ENCODE results near the gene AKNA. TPM values are rescaled to one million over a fixed set of nuclear protein-coding genes. Genes with fewer than 3 reads are reported as not detected.

Gene AKNA
- polyA plus RNA-seq, 1 donor from 2014 or later, result 1.2 TPM

DNA sequence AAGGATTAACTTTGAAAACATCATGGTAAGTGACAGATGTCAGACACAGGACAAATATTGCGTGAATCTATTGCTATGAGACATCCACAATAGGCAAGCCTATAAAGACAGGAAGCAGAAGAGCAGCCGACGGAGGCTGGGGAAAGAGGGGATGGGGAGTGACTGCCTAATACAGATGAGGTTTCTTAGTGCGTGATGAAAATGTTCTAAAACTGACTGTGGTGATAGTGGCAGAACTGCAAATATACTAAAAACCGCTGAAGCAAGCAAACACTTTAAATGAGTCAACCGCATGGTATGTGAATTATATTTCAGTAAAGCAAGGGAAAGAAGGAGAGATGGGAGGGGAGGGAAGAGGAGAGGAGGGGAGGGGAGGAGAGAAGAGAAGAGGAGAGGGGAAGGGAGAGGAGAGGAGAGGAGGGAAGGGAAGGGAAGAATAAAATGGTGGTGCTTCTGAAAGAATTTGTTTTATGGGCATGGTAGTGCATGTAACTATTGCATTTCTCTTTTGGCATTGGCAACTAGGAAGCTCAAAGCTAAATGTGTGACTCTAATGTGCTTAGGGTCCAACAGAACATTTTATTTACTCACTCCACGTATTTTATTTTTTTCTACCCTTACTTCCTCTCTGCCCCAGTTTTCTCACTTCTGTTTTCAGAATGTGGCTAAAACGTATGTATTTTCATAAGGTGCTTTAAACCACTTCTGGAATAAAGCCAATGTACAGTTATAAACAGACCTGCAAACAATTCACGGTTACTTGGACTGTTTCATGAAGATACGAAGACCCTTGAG, 21.3 kb downstream of the AKNA start:
- H3K36me3 ChIP-seq (ENCODE audit: insufficient read depth, low read length), result no peaks in the 10 kb centered on the region
- H3K4me3 ChIP-seq (ENCODE audit: low read length), result no peak overlapping the region
- H4K20me1 ChIP-seq (ENCODE audit: insufficient read depth), result no peaks in the 10 kb centered on the region
- no peak overlapping the region for H3K27ac ChIP-seq (ENCODE audit: low read length)
- H3K9ac ChIP-seq (ENCODE audit: low read length), result no peak overlapping the region
- H3K9me3 ChIP-seq (ENCODE audit: low read length), result no peaks in the 10 kb centered on the region
- no peak overlapping the region for H3K4me2 ChIP-seq (ENCODE audit: low read length)
- no peaks in the 10 kb centered on the region for H3K9me2 ChIP-seq (ENCODE audit: insufficient read depth, low read length)
- TF ChIP-seq RAD21 (conservative IDR thresholded peaks at IDR 0.05) (no peak), EP300 (conservative IDR thresholded peaks at IDR 0.05; ENCODE audit: poor library complexity, severe bottlenecking) (no peak), SMC3 (conservative IDR thresholded peaks at IDR 0.05; ENCODE audit: poor library complexity) (no peak), TAF1 (IDR thresholded peaks at IDR 0.05; ENCODE audit: low read depth) (no peak), POLR2AphosphoS5 (IDR thresholded peaks at IDR 0.05) (no peak)
- TF ChIP-seq, protein P1, sequence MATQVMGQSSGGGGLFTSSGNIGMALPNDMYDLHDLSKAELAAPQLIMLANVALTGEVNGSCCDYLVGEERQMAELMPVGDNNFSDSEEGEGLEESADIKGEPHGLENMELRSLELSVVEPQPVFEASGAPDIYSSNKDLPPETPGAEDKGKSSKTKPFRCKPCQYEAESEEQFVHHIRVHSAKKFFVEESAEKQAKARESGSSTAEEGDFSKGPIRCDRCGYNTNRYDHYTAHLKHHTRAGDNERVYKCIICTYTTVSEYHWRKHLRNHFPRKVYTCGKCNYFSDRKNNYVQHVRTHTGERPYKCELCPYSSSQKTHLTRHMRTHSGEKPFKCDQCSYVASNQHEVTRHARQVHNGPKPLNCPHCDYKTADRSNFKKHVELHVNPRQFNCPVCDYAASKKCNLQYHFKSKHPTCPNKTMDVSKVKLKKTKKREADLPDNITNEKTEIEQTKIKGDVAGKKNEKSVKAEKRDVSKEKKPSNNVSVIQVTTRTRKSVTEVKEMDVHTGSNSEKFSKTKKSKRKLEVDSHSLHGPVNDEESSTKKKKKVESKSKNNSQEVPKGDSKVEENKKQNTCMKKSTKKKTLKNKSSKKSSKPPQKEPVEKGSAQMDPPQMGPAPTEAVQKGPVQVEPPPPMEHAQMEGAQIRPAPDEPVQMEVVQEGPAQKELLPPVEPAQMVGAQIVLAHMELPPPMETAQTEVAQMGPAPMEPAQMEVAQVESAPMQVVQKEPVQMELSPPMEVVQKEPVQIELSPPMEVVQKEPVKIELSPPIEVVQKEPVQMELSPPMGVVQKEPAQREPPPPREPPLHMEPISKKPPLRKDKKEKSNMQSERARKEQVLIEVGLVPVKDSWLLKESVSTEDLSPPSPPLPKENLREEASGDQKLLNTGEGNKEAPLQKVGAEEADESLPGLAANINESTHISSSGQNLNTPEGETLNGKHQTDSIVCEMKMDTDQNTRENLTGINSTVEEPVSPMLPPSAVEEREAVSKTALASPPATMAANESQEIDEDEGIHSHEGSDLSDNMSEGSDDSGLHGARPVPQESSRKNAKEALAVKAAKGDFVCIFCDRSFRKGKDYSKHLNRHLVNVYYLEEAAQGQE (IDR thresholded peaks at IDR 0.05; ENCODE audit: borderline replicate concordance), result no peak
- TF ChIP-seq, protein P2, sequence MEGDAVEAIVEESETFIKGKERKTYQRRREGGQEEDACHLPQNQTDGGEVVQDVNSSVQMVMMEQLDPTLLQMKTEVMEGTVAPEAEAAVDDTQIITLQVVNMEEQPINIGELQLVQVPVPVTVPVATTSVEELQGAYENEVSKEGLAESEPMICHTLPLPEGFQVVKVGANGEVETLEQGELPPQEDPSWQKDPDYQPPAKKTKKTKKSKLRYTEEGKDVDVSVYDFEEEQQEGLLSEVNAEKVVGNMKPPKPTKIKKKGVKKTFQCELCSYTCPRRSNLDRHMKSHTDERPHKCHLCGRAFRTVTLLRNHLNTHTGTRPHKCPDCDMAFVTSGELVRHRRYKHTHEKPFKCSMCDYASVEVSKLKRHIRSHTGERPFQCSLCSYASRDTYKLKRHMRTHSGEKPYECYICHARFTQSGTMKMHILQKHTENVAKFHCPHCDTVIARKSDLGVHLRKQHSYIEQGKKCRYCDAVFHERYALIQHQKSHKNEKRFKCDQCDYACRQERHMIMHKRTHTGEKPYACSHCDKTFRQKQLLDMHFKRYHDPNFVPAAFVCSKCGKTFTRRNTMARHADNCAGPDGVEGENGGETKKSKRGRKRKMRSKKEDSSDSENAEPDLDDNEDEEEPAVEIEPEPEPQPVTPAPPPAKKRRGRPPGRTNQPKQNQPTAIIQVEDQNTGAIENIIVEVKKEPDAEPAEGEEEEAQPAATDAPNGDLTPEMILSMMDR (IDR thresholded peaks at IDR 0.05; ENCODE audit: poor library complexity, severe bottlenecking), result no peak
- H3K27me3 ChIP-seq (ENCODE audit: insufficient read depth, low read depth, low read length), result no peaks in the 10 kb centered on the region
- no peak overlapping the region for H2AFZ ChIP-seq (ENCODE audit: low read depth, low read length)
- H3F3A ChIP-seq (ENCODE audit: insufficient read depth, low read length, poor library complexity, severe bottlenecking), result no peaks in the 10 kb centered on the region
- no peaks in the 10 kb centered on the region for H3K79me2 ChIP-seq (replicated peaks; ENCODE audit: insufficient read depth, low read length)

DNA sequence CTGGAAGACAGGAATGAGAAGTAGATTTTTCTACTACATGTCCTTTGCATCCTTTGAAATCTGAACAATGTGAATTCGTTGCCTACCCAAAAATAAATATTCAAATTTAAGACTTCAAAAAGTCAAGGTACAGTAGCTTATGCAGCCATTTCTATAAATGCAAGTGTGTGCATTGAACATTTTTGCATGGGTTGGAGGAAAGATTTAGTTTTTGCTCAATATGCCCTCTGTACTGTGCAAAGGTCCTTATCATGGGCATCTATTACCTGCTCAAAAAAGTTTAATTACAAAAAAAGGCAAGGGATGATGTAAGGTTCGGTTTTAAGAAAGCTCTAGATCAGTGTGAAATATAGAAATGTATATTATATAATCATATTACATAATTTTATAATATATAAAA, 22.6 kb downstream of the AKNA start:
- no peak for TF ChIP-seq EP300 (conservative IDR thresholded peaks at IDR 0.05; ENCODE audit: poor library complexity, severe bottlenecking)
- no peak for TF ChIP-seq RAD21 (conservative IDR thresholded peaks at IDR 0.05)
- TF ChIP-seq TAF1 (IDR thresholded peaks at IDR 0.05; ENCODE audit: low read depth), result no peak
- no peak for TF ChIP-seq SMC3 (conservative IDR thresholded peaks at IDR 0.05; ENCODE audit: poor library complexity)
- no peak for TF ChIP-seq POLR2AphosphoS5 (IDR thresholded peaks at IDR 0.05)
- TF ChIP-seq EZH2 (IDR thresholded peaks at IDR 0.05; ENCODE audit: borderline replicate concordance, insufficient read depth, low read length, poor library complexity, severe bottlenecking), result no peak
- no peak for TF ChIP-seq MXI1 (conservative IDR thresholded peaks at IDR 0.05; ENCODE audit: poor library complexity, severe bottlenecking)
- TF ChIP-seq, protein P2 (IDR thresholded peaks at IDR 0.05; ENCODE audit: poor library complexity, severe bottlenecking), result no peak
- TF ChIP-seq, protein P1 (IDR thresholded peaks at IDR 0.05; ENCODE audit: borderline replicate concordance), result no peak
- H3K79me2 ChIP-seq (replicated peaks; ENCODE audit: insufficient read depth, low read length), result no peaks in the 10 kb centered on the region
- no peaks in the 10 kb centered on the region for H3K9me2 ChIP-seq (ENCODE audit: insufficient read depth, low read length)
- no peak overlapping the region for H3K4me3 ChIP-seq (ENCODE audit: low read length)
- no peaks in the 10 kb centered on the region for H3F3A ChIP-seq (ENCODE audit: insufficient read depth, low read length, poor library complexity, severe bottlenecking)
- no peaks in the 10 kb centered on the region for H3K36me3 ChIP-seq (ENCODE audit: insufficient read depth, low read length)
- H4K20me1 ChIP-seq (ENCODE audit: insufficient read depth), result no peaks in the 10 kb centered on the region
- no peak overlapping the region for H2AFZ ChIP-seq (ENCODE audit: low read depth, low read length)
- no peak overlapping the region for H3K9ac ChIP-seq (ENCODE audit: low read length)
- H3K9me3 ChIP-seq (ENCODE audit: low read length), result no peaks in the 10 kb centered on the region
- H3K27me3 ChIP-seq (ENCODE audit: insufficient read depth, low read depth, low read length), result no peaks in the 10 kb centered on the region
- H3K27ac ChIP-seq (ENCODE audit: low read length), result no peak overlapping the region
- H3K4me2 ChIP-seq (ENCODE audit: low read length), result no peak overlapping the region
